Vagina (tissue), 2 donors: Measurements from ENCODE around the gene TBL1X.

Experiments used
- CTCF ChIP-seq, 3 experiments: fragments of 450-650 bp in 2 of 3; fragments of 200-600 bp in 1 of 3; sonication (generic) in 1 of 3; IDR thresholded peaks; one replicate each; pipeline ENCODE4 v1.5.1; 2017 to 2019; ENCODE audit warnings: antibody characterized with exemption in 3 of 3, mild to moderate bottlenecking in 2 of 3, moderate library complexity in 2 of 3
- POLR2A ChIP-seq, 2 donors: fragments of 450-650 bp; IDR thresholded peaks; one replicate each; pipeline ENCODE4 v1.6.1; 2017; ENCODE audit warnings: antibody characterized with exemption in 2 of 2, mild to moderate bottlenecking in 2 of 2, moderate library complexity in 2 of 2
- POLR2AphosphoS5 ChIP-seq, 2 donors: sonication (generic); formaldehyde crosslinking; IDR thresholded peaks; one replicate each; pipeline ENCODE4 v1.9.0; 2017; ENCODE audit warnings: antibody characterized with exemption in 2 of 2, mild to moderate bottlenecking in 2 of 2, low read depth in 1 of 2; ENCODE audit not compliant: insufficient read depth in 1 of 2

GRCh38 chrX:9701790-9702189, 236.9 kb downstream of the TBL1X start:
- TF ChIP-seq CTCF (IDR thresholded peaks at IDR 0.05) (no peak), POLR2A (IDR thresholded peaks at IDR 0.05) (no peak), POLR2AphosphoS5 (IDR thresholded peaks at IDR 0.05; ENCODE audit: insufficient read depth in 1 of 2, low read depth in 1 of 2) (no peak)
